K562 (cell line): ENCODE data around the gene ACYP2. TPM values are rescaled to one million over a fixed set of nuclear protein-coding genes. Genes with fewer than 3 reads are reported as not detected.
"Not testable (repeated sequence)": the region's sequence is repeated elsewhere in the genome, so short reads cannot be mapped to it uniquely, and the experiment has no call there.

Source experiments
- ATAC-seq: fragments of 200-7000 bp; cut with Tn5 transposase; 3 replicates; pipeline ENCODE4 v1.9.1; 2020; ENCODE audit warnings: moderate library complexity
- BruUV-seq: library from RNA; stranded (reverse); fragments of 400-500 nt; replicated peaks from 2 replicates; lab custom pipeline; 2021; lab: Mats Ljungman, UMichigan
- CTCF ChIA-PET: fragments of 300-600 bp; formaldehyde crosslinking; extraction: SDS; loops from one replicate; lab custom pipeline; 2021; ENCODE audit warnings: low intra/inter-chr PET ratio; lab: Yijun Ruan, JAX
- POLR2A ChIA-PET: fragments of 300-600, 350-650 bp; sonication (Branson Sonifier 250); formaldehyde crosslinking; extraction: SDS; loops from one replicate; lab custom pipeline; 2021; ENCODE audit warnings: antibody characterized with exemption, inconsistent platforms; lab: Yijun Ruan, JAX
- DNase-seq, 4 experiments: peaks; one replicate each; pipeline versions ENCODE4 v3.0.0 to v3.0.0-alpha.2; 2011 to 2018; ENCODE audit warnings: low spot score in 3 of 4, mixed read lengths in 3 of 4; ENCODE audit errors: extremely low read depth in 1 of 4
- FAIRE-seq: peaks from 2 replicates; lab custom pipeline; 2011; peaks lifted over from hg19 to GRCh38; lab: Jason Lieb, UNC
- H2AFZ ChIP-seq: 2 replicates; pipeline ENCODE4 v1.6.0; 2011; ENCODE audit warnings: low read depth, low read length, control low read depth, inconsistent platforms
- H3K27ac ChIP-seq: fragments of 200-600 bp; 3 replicates; pipeline ENCODE4 v1.8.0; 2011; ENCODE audit warnings: low read depth, mild to moderate bottlenecking, control low read depth, inconsistent platforms, low read length, moderate library complexity, mixed read lengths; ENCODE audit errors: extremely low read depth
- H3K27me3 ChIP-seq, 2 experiments: fragments of 300-600 bp in 1 of 2; 2 replicates in 1 of 2; 3 replicates in 1 of 2; pipeline versions ENCODE4 v1.6.0 to v1.8.0; 2011; ENCODE audit warnings: inconsistent platforms in 2 of 2, low read length in 2 of 2, mild to moderate bottlenecking in 1 of 2, mixed read lengths in 1 of 2, moderate library complexity in 1 of 2; ENCODE audit not compliant: control insufficient read depth in 2 of 2, insufficient read depth in 2 of 2
- H3K36me3 ChIP-seq: fragments of 300-600 bp; 3 replicates; pipeline ENCODE4 v1.8.0; 2011; ENCODE audit warnings: mild to moderate bottlenecking, low read length, inconsistent platforms; ENCODE audit not compliant: control insufficient read depth, insufficient read depth
- H3K4me1 ChIP-seq, 2 experiments: fragments of 200-600 bp in 1 of 2; replicated peaks in 1 of 2; 2 replicates in 1 of 2; 3 replicates in 1 of 2; pipeline versions ENCODE4 v1.5.1 to v1.8.0; 2011; ENCODE audit warnings: inconsistent platforms in 2 of 2, low read length in 2 of 2, mild to moderate bottlenecking in 1 of 2, mixed read lengths in 1 of 2, moderate library complexity in 1 of 2; ENCODE audit not compliant: control insufficient read depth in 2 of 2, insufficient read depth in 2 of 2
- H3K4me2 ChIP-seq: 2 replicates; pipeline ENCODE4 v1.6.1; 2011; ENCODE audit warnings: low read length, control low read depth, inconsistent platforms, mixed read lengths; ENCODE audit not compliant: insufficient read depth
- H3K4me3 ChIP-seq: fragments of 200-600 bp; sonication (generic), shearing (Covaris generic); 2 replicates; pipeline ENCODE4 v1.5.1; 2016; ENCODE audit warnings: control low read depth, inconsistent platforms
- H3K79me2 ChIP-seq: fragments of 200-600 bp; 3 replicates; pipeline ENCODE4 v1.8.0; 2011; ENCODE audit warnings: low read length, inconsistent platforms; ENCODE audit not compliant: control insufficient read depth, insufficient read depth
- H3K9ac ChIP-seq, 2 experiments: 2 replicates each; pipeline versions ENCODE4 v1.6.0 to v1.6.1; 2011; ENCODE audit warnings: low read depth in 2 of 2, low read length in 2 of 2, control low read depth in 1 of 2, inconsistent platforms in 1 of 2, mild to moderate bottlenecking in 1 of 2, mixed read lengths in 1 of 2; ENCODE audit not compliant: insufficient read depth in 1 of 2
- H3K9me1 ChIP-seq: one replicate; pipeline ENCODE4 v1.6.0; 2011; ENCODE audit warnings: inconsistent platforms, mild to moderate bottlenecking, low read length, moderate library complexity; ENCODE audit not compliant: control insufficient read depth, insufficient read depth
- H3K9me3 ChIP-seq: replicated peaks from 2 replicates; pipeline ENCODE4 v1.5.1; 2011; ENCODE audit warnings: low read depth, low read length, inconsistent platforms; ENCODE audit not compliant: control insufficient read depth, insufficient read depth
- H4K20me1 ChIP-seq: replicated peaks from 2 replicates; pipeline ENCODE4 v1.6.1; 2011; ENCODE audit warnings: low read length, inconsistent platforms, mixed read lengths; ENCODE audit not compliant: control insufficient read depth, insufficient read depth
- ATF3 ChIP-seq, 2 experiments: fragments of 450-650 bp in 1 of 2; sonication (generic) in 1 of 2; formaldehyde crosslinking in 1 of 2; IDR thresholded peaks in 1 of 2; conservative IDR thresholded peaks in 1 of 2; 2 replicates each; pipeline versions ENCODE4 v1.6.1 to v1.8.1; 2016 to 2023; ENCODE audit warnings: mild to moderate bottlenecking in 2 of 2, moderate library complexity in 2 of 2, inconsistent platforms in 1 of 2, missing genetic modification reagents in 1 of 2
- RBM22 ChIP-seq: fragments of 200-400 bp; formaldehyde crosslinking; IDR thresholded peaks from 2 replicates; pipeline ENCODE4 v1.6.1; 2018; ENCODE audit warnings: low read length, low read depth; ENCODE audit not compliant: poor library complexity, severe bottlenecking
- ZNF431 ChIP-seq: sonication (generic); formaldehyde crosslinking; IDR thresholded peaks from 2 replicates; pipeline ENCODE4 v1.8.0; 2022; ENCODE audit warnings: mild to moderate bottlenecking, missing genetic modification reagents
- WGBS: fragments of 100-300 bp; shearing (Covaris generic); methylation state at CpG from one replicate; pipeline ENCODE4 v1.1.6; 2016; ENCODE audit warnings: low coverage, mixed read lengths; ENCODE audit not compliant: insufficient coverage; ENCODE audit errors: missing lambda C conversion rate; 5-methylcytosine and 5-hydroxymethylcytosine counted together
- in situ Hi-C: fragments of 300-500 bp; cut with MboI; formaldehyde crosslinking; loops from 4 replicates; pipeline ENCODE4 v1.15.0; 2018; ENCODE audit warnings: inconsistent platforms, mixed read lengths
- intact Hi-C: fragments of 100-400 bp; cut with micrococcal nuclease; formaldehyde crosslinking; loops from 2 replicates; pipeline ENCODE4 v1.14.2; 2022
- polyA plus RNA-seq, 8 experiments: library from polyadenylated mRNA; depleted of rRNA in 4 of 8; stranded (reverse) in 5 of 8; unstranded in 3 of 8; fragments of >200 nt; fragmentation: Nextera tagmentation in 2 of 8; fragmentation: Illumina TruSeq in 1 of 8; extraction: Ambion mirVana in 2 of 8; extraction: Trizol in 1 of 8; gene quantifications; 2 replicates each; pipeline versions ENCODE4 v1.2.1 to v1.2.3, GENCODE V29; 2011 to 2014; ENCODE audit warnings: inconsistent platforms in 1 of 8, missing spikeins in 1 of 8
- total RNA-seq, 7 experiments: library from RNA; depleted of rRNA in 6 of 7; stranded (reverse); fragments of >200 nt in 6 of 7; fragmentation: Illumina TruSeq in 2 of 7; extraction: Trizol in 2 of 7; gene quantifications; 2 replicates each; pipeline versions ENCODE4 v1.2.1 to v1.2.3, GENCODE V29; 2011 to 2021; ENCODE audit warnings: low replicate concordance in 1 of 7

Gene ACYP2
- total and polyA plus RNA-seq, 9 of the 15 experiments (the other 6 are each of a cell fraction or from before 2014, with no cell fraction given), result 1.0 to 4.1 (median 2.0) TPM

- no peak overlapping the region for H3K27ac ChIP-seq
- H3K4me1 ChIP-seq, result no peaks in the 10 kb centered on the region
- H3K27me3 ChIP-seq, result no peaks in the 10 kb centered on the region
- H4K20me1 ChIP-seq, result no peaks in the 10 kb centered on the region
- DNase-seq (peak in 1 of 4 experiments; percentile 10), FAIRE-seq (no peak), ATAC-seq (no peak)
- H3K9me1 ChIP-seq, result no peaks in the 10 kb centered on the region
- H3K36me3 ChIP-seq, result no peaks in the 10 kb centered on the region
- intact Hi-C loops, result no loop called here
- POLR2A ChIA-PET, result interaction anchor here (3.2 kb wide), 1 partner anchor 8 kb away, joined by 18 read pairs; no protein-coding TSS in a partner anchor
- H3K9ac ChIP-seq, result no peak overlapping the region
- H3K9me3 ChIP-seq, result no peaks in the 10 kb centered on the region; the same call in 1 of the 2 replicates
- no peak overlapping the region for H3K4me2 ChIP-seq
- no TSS peak for BruUV-seq
- TF ChIP-seq ATF3 (IDR thresholded peaks at IDR 0.05) (peak; percentile 77), ATF3 (CRISPR knock-in tag; conservative IDR thresholded peaks at IDR 0.05) (no peak), RBM22 (no peak)
- CTCF ChIA-PET, result no interaction called here
- in situ Hi-C loops, result no loop called here
- WGBS, result 11% methylated on average over 2 of the region's 2 CpGs
- H3K4me3 ChIP-seq, result no peak overlapping the region
- no peak overlapping the region for H2AFZ ChIP-seq
- H3K79me2 ChIP-seq, result no peaks in the 10 kb centered on the region
Measured at GRCh38 chr2:54262015-54262765, 146.8 kb downstream of the ACYP2 start.

- H3K4me2 ChIP-seq, H3K27ac ChIP-seq, H4K20me1 ChIP-seq, H3K4me3 ChIP-seq, H2AFZ ChIP-seq, H3K9me1 ChIP-seq, H3K27me3 ChIP-seq, H3K9me3 ChIP-seq, H3K9ac ChIP-seq, DNase-seq, H3K79me2 ChIP-seq, H3K4me1 ChIP-seq, BruUV-seq, in situ Hi-C loops, CTCF ChIA-PET, FAIRE-seq, intact Hi-C loops, H3K36me3 ChIP-seq, ATAC-seq: not testable (repeated sequence)
- TF ChIP-seq ZNF431 (CRISPR knock-in tag), result peak; percentile 89
- 0% methylated on average over 1 of the region's 1 CpG for WGBS
- POLR2A ChIA-PET, result interaction anchor here (1.1 to 3.2 kb wide), 2 partner anchors 11 to 47 kb away, joined by 3 to 18 read pairs; no protein-coding TSS in a partner anchor
Measured at GRCh38 chr2:54265081-54265480, 149.7 kb downstream of the ACYP2 start.
